HG03378 (cell line): ENCODE measurements around the gene ALOX12.

Experiments
- ATAC-seq: cut with Tn5 transposase; IDR thresholded peaks from one replicate; pipeline ENCODE4 v1.9.1; 2021; ENCODE audit warnings: mild to moderate bottlenecking, moderate library complexity; ENCODE audit not compliant: unreplicated experiment

ALOX12 gene

GRCh38 chr17:7002288-7003047 lies 6.6 kb downstream of the ALOX12 start:
- no peak for ATAC-seq

- ATAC-seq = no peak
Measured at GRCh38 chr17:7003745-7004144, 7.9 kb downstream of the ALOX12 start.

GRCh38 chr17:7004398-7005253 lies 8.8 kb downstream of the ALOX12 start:
- no peak for ATAC-seq

- no peak for ATAC-seq
Measured at GRCh38 chr17:7005716-7006115, 9.9 kb downstream of the ALOX12 start.

- no peak for ATAC-seq
Measured at GRCh38 chr17:7007143-7007542, 11.3 kb downstream of the ALOX12 start.

GRCh38 chr17:7010523-7010922 lies 14.7 kb downstream of the ALOX12 start:
- ATAC-seq = no peak

GRCh38 chr17:7011415-7011814 lies 15.6 kb downstream of the ALOX12 start:
- ATAC-seq = no peak

- ATAC-seq = no peak
Measured at GRCh38 chr17:7011942-7012254, 16.0 kb downstream of the ALOX12 start.

GRCh38 chr17:7014261-7014994 lies 18.6 kb downstream of the ALOX12 start:
- ATAC-seq = peak; percentile 59

GRCh38 chr17:7014995-7015958 lies 19.4 kb downstream of the ALOX12 start:
- ATAC-seq = peak; percentile 20

GRCh38 chr17:7016418-7016817 lies 20.6 kb downstream of the ALOX12 start:
- no peak for ATAC-seq

GRCh38 chr17:7016886-7017826 lies 21.3 kb downstream of the ALOX12 start:
- no peak for ATAC-seq

GRCh38 chr17:7017827-7018200 lies 22.0 kb downstream of the ALOX12 start:
- ATAC-seq = no peak

- no peak for ATAC-seq
Measured at GRCh38 chr17:7018331-7018964, 22.6 kb downstream of the ALOX12 start.

- ATAC-seq = no peak
Measured at GRCh38 chr17:7019367-7019766, 23.5 kb downstream of the ALOX12 start.

- no peak for ATAC-seq
Measured at GRCh38 chr17:7019839-7020519, 24.1 kb downstream of the ALOX12 start.

- ATAC-seq = no peak
Measured at GRCh38 chr17:7020894-7021664, 25.2 kb downstream of the ALOX12 start.
